Renal cortex interstitium (tissue), 11 donors: ENCODE data around the gene SDHD. TPM values are rescaled to one million over a fixed set of nuclear protein-coding genes. Genes with fewer than 3 reads are reported as not detected.
"Not testable (repeated sequence)": the region's sequence is repeated elsewhere in the genome, so short reads cannot be mapped to it uniquely, and the experiment has no call there.

ENCODE experiments used
- DNase-seq, 11 donors: peaks; one replicate each; pipeline ENCODE4 v3.0.0-alpha.2; 2013; ENCODE audit warnings: low read depth in 9 of 11, low spot score in 4 of 11; ENCODE audit errors: extremely low read depth in 1 of 11
- polyA plus RNA-seq, 3 donors: library from polyadenylated mRNA; unstranded; fragments of 120-200 nt; gene quantifications; one replicate each; pipeline ENCODE4 v1.2.1, GENCODE V29; 2013; ENCODE audit not compliant: insufficient read length in 3 of 3

Gene SDHD
- polyA plus RNA-seq, 3 donors = 181 to 185 (median 182) TPM

- peak in 5 of 11 donors; percentile 2 to 17 (median 12) for DNase-seq
Measured at GRCh38 chr11:112085822-112086421, 751 bp upstream of the SDHD start.

DNA sequence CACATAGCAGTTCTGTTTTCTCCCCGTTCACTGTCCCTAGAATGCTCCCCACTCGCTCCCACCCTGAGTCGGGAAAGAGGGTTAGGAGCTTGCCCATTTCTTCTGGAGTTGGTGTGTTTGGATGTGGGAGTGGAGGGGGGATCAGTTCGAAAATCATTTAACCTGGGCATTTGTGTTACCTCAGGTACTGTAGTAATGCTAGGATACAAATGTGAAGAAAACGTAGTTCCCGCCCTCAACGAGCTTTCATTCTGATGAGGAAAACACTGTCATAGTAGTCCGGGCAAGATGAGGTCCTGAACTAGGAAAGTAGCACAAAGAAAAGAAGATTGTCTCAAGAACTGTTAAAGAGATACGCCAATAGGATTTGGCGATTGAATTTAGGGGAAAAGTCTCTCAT, 539 bp downstream of the SDHD start:
- no peak for DNase-seq

DNA sequence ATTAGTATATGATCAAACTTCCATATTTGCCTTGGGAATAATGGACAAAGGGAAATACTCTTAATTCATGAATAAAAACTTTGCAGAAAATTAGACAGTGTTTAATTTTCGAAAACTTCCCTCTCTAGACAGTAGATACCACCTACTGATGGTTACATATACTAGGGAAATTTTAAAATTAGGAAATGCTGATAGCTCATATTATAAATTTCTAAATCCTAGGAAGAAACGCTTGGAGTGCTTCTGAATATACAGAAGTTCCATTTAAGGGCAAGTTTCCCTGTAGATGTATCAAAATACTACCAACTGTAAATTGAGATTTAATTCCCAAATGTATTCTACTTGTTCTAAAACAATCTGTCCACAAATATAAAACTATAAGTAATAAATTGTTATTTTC, 8.6 kb downstream of the SDHD start:
- DNase-seq = not testable (repeated sequence)

- DNase-seq = no peak
Measured at GRCh38 chr11:112096194-112096593, 9.5 kb downstream of the SDHD start.

- no peak for DNase-seq
Measured at GRCh38 chr11:112097734-112098528, 11.3 kb downstream of the SDHD start.

GRCh38 chr11:112100462-112100861, 13.8 kb downstream of the SDHD start:
- DNase-seq = no peak

DNA sequence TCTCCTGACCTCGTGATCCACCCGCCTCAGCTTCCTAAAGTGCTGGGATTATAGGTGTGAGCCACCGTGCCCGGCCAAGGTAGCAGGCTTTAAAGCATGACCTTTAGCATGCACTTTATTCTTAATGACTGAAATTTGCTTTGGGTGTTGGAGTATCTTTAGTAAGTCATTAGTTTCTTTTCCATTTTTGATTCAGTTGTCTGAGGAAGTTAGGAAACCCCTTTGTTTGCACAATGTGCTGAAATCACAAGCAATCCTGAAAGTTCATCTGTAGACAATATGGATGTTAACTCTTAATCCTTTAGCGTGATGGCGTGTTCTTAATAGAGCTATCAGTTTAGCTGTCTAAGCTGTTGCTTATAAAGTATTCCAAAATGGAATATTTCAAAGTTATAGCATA, 16.8 kb downstream of the SDHD start:
- no peak for DNase-seq

DNA sequence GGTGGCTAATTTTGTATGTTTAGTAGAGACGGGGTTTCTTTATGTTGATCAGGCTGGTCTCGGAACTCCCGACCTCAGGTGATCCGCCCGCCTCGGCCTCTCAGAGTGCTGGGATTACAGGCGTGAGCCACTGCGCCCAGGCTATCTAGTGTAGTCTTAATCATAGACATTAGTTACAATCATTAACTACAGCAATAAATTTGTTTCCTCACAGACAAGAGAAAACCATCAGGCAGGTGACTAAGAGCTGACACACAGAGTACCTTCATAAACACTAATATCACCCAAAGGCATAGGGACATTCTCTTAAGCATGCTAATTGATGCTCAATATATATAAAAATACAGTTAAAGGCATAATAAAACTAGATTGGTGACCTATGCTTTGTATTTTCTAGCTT, 19.4 kb downstream of the SDHD start:
- DNase-seq = no peak

GRCh38 chr11:112113539-112114457, 27.1 kb downstream of the SDHD start:
- DNase-seq = peak in 8 of 11 donors; percentile 10 to 35 (median 22)

GRCh38 chr11:112114460-112114859, 27.8 kb downstream of the SDHD start:
- DNase-seq = no peak

GRCh38 chr11:112115386-112115785, 28.7 kb downstream of the SDHD start:
- DNase-seq = no peak

DNA sequence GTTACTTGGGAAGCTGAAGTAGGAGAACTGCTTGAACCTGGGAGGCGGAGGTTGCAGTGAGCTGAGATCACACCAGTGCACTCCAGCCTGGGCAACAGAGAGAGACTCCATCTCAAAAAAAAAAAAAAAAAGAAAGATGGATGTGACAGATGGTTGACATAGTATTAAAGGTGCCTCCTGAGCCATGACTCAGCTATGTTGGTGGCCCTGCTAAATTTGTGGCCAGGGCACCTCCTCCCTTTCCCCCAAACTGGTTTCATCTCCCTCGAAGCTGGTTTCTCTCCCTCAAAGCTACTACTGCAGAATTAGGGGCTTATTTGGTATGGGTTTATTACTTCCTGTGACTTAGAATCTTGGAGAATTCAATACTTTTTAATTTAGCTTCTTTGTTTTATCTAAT, 31.5 kb downstream of the SDHD start:
- no peak for DNase-seq

- DNase-seq = no peak
Measured at GRCh38 chr11:112121981-112122615, 35.4 kb downstream of the SDHD start.

DNA sequence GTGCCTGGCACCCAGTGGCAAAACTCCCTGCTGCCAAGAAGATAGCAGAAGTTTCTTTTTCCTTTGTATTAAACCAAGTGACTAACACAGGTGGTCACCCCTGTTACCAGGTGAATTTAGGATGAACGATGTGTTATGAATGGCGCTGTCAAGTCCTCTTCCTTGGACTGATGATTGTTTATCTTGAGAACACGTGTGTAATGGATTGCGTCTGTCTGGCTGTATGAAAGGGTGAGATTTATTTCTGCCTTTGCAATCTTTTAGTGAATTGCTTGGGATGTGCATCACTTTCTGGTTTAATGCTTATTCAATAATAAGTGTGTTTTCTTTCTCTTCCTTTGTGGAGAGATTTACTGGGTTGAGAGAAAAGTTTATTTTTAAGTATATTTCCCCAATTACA, 36.5 kb downstream of the SDHD start:
- DNase-seq = no peak

GRCh38 chr11:112127056-112127455, 40.4 kb downstream of the SDHD start:
- DNase-seq = no peak

DNA sequence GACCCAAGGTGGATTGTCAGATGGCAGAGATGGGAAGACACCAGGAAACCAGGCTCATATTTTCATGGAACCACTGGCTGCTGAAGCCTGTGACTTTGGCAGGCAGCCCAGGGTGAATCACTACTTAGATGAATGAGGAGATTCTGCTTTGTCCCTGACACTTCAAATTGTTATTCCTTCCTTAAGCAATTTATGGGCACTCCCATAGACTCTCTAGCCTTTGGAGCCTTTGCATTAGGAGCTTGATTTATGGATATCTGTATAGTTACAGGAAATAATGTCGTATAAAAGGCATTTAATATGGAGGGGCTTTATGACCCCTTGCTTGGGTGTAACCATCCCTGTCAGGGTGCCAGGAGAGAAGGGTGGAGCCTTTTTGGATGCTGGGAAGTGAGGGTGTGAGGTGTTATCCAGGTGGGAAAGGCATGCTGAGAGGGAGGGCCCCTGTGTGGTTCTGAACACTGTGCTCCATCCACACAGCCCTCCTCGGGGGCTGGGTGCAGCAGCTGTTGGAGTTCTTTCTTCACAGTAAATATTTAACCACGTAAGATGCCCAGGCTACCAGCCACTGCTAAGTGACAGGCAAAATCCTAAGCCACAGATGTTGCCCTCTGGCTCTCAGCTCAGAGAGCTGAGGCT, 41.9 kb downstream of the SDHD start:
- peak in 5 of 11 donors; percentile 4 to 24 (median 10) for DNase-seq

- DNase-seq = no peak
Measured at GRCh38 chr11:112129656-112130055, 43.0 kb downstream of the SDHD start.

GRCh38 chr11:112132737-112133136, 46.1 kb downstream of the SDHD start:
- DNase-seq = no peak

DNA sequence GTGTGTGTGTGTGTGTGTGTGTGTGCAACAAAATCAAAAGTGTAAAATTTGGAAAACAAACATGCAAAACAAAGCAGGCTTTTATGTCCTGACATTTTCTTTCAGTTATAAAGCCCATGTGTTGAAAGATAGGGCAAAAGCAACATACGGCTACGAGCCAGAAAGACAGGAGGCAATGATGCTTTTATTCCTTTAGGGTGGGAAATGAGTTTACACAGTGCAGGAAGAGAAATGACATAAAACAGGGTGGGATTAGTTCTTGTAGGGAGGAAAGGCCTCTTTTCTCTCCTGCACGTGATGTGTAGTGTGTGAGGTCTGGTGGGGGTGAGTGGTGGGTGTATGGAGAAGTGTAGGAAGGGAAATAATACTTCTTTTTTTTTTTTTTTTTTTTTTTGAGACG, 47.8 kb downstream of the SDHD start:
- DNase-seq = no peak
